NOMO-1 treated with dmso at 0.1 percent for 144 hours (cell line): ENCODE data around the gene HSPH1.

Source experiments
- DNase-seq: peaks from one replicate; lab custom pipeline; 2025; ENCODE audit not compliant: unreplicated experiment; lab: John Stamatoyannopoulos, UW

HSPH1 gene

DNA sequence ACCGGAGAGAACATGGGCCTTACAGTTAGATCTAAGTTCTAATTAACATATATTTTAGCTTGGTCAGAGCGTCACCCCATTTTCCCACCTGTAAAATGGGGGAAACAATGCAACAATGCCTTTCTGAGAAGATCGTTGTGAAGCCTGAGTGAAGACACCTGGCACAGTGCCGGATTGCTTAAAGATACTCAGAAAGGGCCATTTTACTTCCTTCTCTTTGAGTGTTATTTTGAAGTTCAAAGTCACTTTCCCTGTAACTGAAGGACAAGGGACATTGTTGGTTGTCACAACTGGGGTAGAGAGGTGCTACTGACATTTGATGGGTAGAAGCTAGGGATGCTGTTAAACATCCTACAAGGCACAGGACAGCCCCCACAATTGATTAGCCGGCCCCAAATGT is 28.1 kb downstream of the HSPH1 start:
- DNase-seq = no peak

- DNase-seq = no peak
Observed at GRCh38 chr13:31131470-31131961, 30.2 kb downstream of the HSPH1 start.

GRCh38 chr13:31129419-31129818 is 32.3 kb downstream of the HSPH1 start:
- DNase-seq = no peak

DNA sequence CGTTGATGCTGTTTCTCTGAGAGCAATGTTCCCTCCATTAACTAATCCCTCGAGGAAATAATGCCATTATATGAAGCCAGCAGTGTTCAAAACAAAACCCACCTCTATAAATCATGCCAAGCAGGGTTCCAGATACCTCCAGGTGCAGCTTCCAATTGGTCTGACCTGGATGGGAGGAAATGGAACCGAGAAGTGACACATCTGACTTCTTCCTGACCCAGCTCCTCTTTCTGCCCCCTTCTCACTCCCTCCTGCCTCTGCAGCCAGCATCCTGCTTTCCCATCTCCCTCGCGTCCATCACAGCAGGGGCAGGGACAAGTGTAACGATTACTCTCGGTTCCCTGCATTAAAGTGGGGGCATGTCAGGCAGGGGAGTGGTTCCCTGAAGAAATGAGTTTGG is 37.5 kb downstream of the HSPH1 start:
- no peak for DNase-seq

GRCh38 chr13:31122544-31123260 is 39.0 kb downstream of the HSPH1 start:
- DNase-seq = no peak

DNA sequence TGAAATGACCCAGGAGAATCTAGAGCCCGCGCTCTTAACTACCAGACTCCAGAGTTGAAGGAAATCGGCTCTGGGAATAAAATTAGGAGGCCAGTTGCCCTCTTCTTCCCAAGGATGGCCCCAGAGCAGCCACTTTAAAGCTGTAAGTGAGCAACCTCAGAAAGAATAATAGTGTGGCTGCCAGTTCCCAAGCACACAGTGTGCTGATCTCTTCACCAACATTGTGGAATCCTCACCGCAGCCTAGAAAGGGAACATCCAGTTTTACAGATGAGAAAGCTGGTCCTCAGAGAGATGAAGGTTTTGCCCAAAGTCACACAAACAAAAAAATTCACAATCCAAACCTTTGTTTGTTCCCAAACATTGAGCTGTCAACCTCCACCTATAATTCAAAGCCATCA is 39.6 kb downstream of the HSPH1 start:
- no peak for DNase-seq

DNA sequence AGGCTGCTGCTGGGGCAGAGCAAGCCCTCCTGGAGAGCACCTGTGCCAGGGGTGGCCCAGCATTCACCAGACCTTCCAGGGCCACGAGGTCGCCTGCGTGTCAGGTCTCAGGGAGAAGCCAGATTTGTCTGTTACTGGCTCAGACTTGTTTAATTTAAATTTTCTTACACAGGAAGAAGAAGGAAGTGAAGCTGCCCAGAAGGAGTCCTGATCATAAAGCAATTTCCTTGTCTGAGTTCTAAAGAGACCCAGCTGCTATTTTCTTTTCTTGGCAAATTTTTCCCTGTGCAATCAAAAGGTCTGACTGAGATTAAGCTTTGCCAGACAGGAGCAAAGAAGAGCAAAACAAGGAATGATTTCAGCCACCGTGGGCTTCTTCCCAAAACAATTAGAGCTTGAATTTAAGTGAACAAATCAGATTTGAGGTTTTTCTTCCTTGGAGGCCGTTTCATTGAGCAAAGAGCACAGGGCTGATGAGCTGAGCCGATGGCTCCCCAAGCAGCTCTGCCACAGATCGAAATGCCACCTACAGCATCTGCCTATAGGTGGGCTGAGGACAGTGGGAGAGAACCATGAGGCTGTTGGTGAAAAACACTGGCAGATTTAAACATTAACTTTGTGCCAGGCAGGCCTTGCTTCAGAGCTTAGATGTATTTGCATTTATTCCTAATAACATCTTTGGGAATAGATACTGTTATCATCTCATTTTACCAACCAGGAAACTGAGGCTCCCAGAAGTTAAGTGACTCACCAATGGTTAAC is 40.1 kb downstream of the HSPH1 start:
- DNase-seq = peak; percentile 42

DNA sequence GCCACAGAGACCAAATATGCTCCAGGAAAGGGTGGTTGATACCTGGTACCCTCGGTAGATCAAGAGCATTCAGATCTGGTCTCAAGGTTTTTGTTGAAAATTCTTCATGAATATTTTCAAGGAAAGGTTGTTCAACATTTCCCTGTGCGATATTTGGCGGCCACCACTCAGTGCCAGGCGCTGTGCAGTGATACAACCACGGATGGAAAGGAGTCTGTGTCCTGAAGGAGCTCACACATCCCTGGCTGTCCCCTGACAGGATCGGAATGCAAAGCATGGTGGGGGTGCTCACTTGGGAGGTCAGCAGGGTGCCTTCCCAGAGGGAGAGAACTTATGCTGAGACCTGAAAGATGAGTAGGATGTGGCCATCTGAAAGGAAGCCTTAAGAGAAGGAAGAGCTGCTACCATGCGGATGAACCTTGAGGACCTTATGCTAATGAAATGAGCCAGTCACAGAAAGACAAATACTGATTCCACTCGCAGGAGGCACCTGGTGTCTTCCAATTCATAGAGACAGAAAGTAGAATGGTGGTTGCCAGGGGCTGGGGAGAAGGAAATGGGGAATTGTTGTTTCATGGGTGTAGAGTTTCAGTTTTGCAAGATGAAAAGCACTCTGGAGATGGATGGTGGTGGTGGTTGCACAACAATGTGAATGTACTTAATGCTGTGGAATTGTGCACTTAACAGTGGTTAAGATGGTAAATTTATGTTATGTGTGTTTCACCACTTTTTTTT is 41.6 kb downstream of the HSPH1 start:
- DNase-seq = peak; percentile 22

- DNase-seq = no peak
Observed at GRCh38 chr13:31119526-31119925, 42.2 kb downstream of the HSPH1 start.

DNA sequence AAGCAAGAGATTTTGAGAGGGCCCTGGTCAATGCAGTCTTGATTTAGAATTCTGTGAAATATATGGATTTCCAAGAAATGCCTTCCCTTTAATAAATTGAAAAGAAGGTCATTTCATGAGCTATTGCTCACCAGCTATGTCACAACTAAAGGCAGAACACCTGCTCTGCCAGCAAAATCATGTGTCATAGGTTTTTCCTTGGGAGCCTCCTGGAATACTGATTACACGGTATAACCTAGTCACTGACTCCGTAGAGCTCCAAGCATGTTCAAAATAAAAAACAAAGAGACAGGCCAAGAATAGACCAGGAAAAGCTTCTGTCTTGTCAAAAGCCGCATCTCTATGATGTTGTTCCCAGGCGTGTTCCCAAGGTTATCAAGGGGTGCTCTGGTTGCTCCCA is 45.5 kb downstream of the HSPH1 start:
- DNase-seq = no peak

DNA sequence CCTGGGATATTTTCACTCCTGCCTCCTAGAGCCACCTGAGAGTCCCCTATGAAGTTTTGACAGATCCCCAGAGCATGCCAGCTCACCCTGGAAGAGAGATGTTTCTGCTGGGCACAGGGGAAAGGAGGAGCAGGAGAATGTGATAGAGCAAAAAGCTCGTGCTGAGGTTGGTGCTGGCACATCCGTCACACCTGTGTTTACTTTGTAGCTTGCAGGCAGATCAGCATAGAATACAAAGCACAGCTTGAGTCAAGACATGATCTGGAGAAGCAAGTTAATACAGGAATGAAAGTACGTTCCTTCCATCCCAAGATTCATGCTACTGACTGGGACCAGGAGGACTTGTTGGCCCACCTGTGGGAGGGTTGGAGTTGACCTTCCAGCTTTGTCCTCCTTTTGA is 46.1 kb downstream of the HSPH1 start:
- no peak for DNase-seq

DNA sequence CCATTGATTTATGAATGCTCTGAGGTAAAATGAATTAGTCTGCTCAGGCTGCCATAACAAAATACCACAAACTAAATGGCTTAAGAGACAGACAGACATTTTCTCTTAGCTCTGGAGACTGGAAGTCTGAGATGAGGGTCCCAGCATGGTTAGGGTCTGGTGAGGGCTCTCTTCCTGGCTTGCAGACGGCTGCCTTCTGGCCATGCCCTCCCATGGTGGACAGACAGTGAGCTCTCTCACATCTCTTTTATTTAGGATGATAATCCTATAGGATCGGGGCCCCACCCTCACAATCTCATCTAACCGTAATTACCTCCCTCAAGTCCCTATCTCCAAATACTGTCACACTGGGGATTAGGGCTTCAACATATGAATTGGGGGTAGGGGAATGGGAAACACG is 47.1 kb downstream of the HSPH1 start:
- no peak for DNase-seq

DNA sequence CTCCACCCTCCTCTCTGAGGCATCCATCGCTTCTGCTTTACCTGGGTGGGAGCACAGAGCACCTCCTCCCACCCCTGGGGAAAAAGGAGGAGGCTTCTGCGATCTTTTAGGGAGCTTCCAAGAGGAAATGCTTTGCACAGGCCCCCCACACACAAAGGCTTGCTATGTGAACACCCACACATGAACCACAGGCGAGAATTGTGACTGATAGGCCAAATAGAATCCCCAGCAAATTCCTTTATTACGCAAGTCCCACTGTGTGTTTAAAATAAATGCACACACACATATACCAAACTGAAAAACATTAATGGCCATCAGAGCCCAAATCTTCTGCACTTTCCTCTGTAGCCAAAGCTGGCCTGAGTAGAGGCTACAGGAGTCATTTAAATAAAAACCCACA is 50.6 kb downstream of the HSPH1 start:
- no peak for DNase-seq

- DNase-seq = no peak
Observed at GRCh38 chr13:31110617-31111016, 51.1 kb downstream of the HSPH1 start.

GRCh38 chr13:31110169-31110568 is 51.5 kb downstream of the HSPH1 start:
- DNase-seq = no peak

DNA sequence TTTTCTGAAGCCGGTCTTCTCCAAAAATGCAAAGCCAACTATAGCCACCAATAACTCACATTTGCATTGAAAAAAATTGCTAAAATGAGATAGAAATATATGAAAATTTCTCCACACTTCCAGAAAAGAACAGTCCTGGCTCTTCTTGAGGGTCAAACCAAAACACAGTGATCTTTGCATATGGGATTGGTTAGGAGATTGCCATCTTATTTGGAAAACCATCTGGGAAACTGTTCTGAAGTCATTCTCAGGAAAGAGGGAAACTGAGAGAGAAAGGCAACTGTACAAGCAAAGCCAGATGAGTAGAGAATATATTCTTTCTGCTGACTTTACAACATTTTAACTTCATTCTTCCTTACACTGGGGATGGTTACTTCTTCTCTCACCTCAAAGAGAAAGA is 54.6 kb downstream of the HSPH1 start:
- DNase-seq = no peak

DNA sequence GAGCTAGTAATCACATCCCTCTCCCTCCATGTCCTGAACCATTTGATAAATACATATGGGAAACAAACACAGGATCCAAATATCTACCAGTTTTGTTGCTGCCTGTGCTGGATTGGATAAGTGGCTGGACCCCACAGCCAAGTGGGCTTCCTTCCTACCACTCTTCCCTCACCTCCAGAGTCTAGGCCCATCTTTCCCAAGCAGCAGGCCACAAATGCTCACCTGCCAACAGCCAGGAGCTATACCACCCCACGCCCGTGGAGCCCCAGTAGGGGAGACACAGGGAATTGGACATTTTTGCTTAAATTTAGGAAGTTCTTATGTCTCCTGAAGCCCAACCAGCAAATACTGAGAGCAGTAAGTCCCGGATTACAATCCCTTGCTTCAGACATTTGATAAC is 55.8 kb downstream of the HSPH1 start:
- no peak for DNase-seq

GRCh38 chr13:31105020-31105795 is 56.5 kb downstream of the HSPH1 start:
- no peak for DNase-seq

- DNase-seq = no peak
Observed at GRCh38 chr13:31102905-31103304, 58.8 kb downstream of the HSPH1 start.

DNA sequence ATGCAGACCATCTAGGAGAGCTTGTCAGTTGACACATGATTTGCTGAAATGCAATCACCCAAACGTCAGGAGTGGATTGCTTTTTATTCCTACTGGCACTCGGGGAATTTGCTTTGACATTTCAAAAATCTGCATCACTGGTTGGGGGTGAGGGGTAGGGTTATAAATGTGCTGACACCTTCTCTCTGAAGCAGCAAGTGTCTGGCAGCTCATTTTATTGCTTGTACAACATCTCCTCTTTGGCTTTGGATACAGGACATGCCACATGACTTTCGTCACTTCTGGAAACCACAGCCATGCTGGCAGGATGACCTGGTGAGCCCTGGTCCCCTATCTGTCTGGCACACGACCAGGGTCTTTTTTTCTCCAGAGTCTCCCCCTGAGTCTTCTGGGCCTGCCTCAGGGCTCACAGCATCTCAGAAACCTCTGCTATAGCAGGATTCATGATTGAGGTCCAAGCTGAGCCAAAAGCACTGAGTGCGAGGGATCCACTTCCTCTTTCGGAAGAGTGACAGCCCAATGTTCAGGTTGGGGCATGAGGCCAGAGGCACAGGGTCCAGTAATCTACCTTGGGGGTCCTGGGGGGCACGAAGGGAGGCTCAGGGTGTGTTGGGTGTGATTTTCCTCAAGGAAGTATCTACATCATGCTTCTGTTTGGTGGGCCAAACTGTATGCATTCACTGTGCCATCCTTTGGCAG is 60.1 kb downstream of the HSPH1 start:
- DNase-seq = no peak
